GM19372 (cell line): ENCODE measurements around the gene GPATCH8.
A peak's percentile ranks its signal among the peaks of the same experiment; 100 is the strongest.
"Not testable (repeated sequence)": the region's sequence is repeated elsewhere in the genome, so short reads cannot be mapped to it uniquely, and the experiment has no call there.

ENCODE experiments used
- ATAC-seq: cut with Tn5 transposase; IDR thresholded peaks from one replicate; pipeline ENCODE4 v1.9.1; 2021; ENCODE audit warnings: mild to moderate bottlenecking, low read depth, moderate library complexity; ENCODE audit not compliant: unreplicated experiment

The GPATCH8 gene

GRCh38 chr17:44527954-44528353 is 24.7 kb upstream of the GPATCH8 start:
- no peak for ATAC-seq

DNA sequence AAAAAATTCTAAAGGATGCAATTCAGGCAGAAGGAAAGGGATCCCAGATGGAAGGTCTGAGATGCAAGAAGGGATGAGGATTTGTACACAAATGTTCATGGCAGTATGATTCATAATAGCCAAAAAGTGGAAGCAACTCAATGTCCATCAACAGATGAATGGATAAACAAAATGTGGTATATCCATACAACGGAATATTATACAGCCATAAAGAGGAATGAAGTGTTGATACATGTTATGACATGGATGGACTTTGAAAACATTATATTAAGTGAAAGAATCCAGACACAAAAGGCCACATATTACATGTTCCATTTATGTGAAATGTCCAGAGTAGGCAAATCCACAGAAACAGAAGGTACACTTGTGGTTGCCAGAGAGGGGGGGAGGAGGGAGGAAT is 23.9 kb upstream of the GPATCH8 start:
- no peak for ATAC-seq

DNA sequence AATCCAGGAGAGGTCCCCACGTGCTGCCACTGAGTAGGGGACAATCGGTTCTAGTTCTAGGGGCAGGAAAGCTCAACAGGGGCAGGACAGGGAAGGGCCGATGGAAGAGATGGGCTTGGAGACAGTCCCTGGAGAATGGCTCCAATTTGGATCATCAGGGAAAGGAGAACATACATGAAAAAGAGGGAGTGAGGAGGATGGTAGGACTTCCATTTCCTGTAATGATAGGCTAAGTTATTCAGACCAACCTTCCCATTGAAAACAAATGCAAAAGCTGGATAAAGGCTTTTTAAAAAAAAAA is 20.4 kb upstream of the GPATCH8 start:
- no peak for ATAC-seq

GRCh38 chr17:44522883-44523671 is 19.9 kb upstream of the GPATCH8 start:
- no peak for ATAC-seq

- ATAC-seq: no peak
Measured at GRCh38 chr17:44518032-44518431, 14.8 kb upstream of the GPATCH8 start.

- ATAC-seq: not testable (repeated sequence)
Measured at GRCh38 chr17:44511241-44512134, 8.3 kb upstream of the GPATCH8 start.

- ATAC-seq: not testable (repeated sequence)
Measured at GRCh38 chr17:44506939-44507604, 3.9 kb upstream of the GPATCH8 start.

GRCh38 chr17:44502598-44503146 is 534 bp downstream of the GPATCH8 start:
- ATAC-seq: peak; percentile 12

- ATAC-seq: no peak
Measured at GRCh38 chr17:44501866-44502375, 1.3 kb downstream of the GPATCH8 start.

DNA sequence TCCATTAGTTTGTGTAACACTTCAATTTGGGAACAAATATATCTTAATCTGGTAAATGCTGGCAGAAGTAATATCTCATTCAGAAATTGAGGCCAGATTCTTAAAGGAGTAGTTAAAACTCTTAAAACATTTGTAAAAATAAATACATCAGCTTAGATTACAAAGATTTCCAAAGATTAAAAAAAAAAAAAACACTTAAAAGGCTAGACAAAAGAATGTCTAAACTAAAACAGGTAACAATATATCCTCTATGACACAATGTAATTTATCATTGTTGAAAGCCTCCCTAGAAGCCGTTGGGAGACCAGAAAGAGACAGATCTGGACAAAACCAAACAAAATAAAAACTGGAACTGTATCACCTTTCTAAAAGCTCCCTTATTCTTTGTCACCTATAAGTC is 3.5 kb downstream of the GPATCH8 start:
- ATAC-seq: no peak

GRCh38 chr17:44496815-44497214 is 6.4 kb downstream of the GPATCH8 start:
- ATAC-seq: no peak

DNA sequence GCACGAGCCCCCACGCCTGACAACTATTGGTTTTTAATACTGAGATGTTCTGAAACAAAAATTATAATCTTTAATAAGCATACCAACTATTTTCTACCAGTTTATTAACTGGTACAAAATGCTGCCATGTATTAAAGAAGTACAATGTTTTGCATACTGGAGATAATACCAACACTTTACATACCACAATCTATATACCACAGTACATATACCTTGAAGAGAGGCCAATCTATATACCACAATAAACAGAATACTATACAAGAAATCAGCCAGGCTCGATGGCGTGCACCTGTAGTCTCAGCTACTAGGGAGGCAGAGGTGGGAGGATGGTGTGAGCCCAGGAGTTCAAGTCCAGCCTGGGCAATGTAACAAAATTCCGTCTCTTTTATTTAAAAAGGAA is 9.9 kb downstream of the GPATCH8 start:
- no peak for ATAC-seq

DNA sequence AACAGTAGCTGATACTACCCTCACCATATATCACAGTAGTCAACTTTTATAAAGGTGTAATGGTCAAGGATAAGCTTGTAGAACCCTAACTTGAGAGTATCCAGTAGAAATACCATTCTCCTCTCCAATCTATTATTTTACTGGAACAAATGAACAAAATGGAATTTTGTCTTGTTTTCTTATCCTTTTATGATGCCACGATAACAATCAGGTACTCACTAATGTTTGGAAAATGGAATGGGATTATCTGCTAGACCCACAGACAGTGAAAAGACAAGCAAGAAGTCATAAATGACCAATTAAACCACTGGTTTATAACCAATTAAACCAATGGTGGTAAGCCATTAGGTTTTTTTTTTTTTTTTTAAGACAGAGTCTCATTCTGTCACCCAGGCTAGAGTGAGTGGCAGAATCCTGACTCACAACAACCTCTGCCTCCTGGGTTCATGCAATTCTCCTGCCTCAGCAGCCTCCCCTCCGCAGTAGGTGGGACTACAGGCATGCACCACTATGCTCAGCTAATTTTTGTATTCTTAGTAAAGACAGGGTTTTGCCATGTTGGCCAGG is 10.4 kb downstream of the GPATCH8 start:
- no peak for ATAC-seq

DNA sequence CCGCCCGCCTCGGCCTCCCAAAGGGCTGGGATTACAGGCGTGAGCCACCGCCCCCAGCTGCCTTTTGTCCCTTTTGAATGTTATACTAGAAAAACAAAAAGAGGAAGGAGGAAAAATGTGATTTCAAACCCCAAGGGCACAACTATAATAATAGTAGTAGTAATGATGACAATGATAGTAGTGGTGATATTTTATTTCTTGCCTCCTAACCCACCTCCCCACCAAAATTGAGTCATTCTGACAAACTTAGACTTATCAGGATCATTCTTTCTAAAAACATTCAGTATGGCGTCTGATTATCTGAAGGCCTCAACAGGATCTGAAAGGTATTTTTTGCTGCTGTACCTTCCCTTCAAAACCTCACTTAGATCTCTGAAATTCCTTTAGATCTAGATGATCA is 13.6 kb downstream of the GPATCH8 start:
- ATAC-seq: no peak

GRCh38 chr17:44487170-44487569 is 16.0 kb downstream of the GPATCH8 start:
- no peak for ATAC-seq

DNA sequence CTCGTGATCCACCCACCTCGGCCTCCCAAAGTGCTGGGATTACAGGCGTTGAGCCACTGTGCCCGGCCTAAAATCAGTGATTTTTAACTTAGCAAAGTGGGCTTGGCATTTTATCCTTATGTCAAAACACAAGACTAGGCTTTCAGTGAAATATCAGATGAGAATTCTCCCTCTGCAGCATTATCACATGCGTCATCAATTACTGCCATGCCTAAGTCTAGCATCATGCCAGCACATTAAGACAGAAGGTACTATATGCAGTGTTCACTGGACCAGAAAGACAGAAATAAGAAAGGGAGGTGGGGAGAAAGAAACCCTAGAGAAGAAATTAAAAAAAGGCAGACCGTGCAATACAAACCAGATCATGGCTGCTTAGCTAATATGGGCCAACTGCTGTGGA is 29.8 kb downstream of the GPATCH8 start:
- ATAC-seq: no peak

DNA sequence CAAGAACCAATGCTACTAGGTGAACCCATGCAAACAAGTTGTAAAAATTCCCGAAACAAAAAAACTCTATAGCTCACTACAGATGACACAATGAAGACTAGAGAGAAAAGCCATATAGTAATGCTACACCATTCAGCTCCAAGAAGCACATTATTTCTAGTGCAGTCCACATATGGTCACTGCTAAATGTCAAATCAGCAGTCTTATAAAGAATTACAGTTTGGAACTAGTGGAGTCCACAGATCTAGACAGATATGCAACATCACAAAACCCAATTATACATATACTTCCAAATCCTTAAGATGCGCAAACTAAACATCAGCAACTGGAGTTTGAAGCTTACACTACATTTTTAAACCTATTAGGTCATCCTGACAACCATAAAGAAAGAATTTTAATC is 33.5 kb downstream of the GPATCH8 start:
- ATAC-seq: no peak

- no peak for ATAC-seq
Measured at GRCh38 chr17:44467108-44467507, 36.1 kb downstream of the GPATCH8 start.

DNA sequence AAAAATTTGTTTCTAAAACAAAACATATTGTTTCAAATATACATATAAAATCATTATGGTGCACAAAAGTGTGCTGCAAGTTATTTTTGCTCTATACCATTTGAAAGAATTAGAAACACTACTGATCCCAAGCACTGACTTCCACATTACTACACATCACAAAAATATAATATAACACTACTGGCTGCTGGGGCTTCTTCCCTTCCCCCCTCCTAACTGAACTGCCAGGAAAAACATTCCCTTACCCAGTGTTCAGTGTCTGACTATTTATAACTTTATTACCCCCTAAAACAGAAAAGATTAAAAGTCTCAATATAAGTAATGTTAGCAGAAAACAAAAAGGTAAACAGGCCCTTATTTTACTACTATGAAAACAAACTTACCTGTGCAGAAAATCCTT is 36.9 kb downstream of the GPATCH8 start:
- no peak for ATAC-seq

GRCh38 chr17:44465897-44466296 is 37.3 kb downstream of the GPATCH8 start:
- no peak for ATAC-seq
